HCT116 (cell line): ENCODE results near the gene CRISP2. TPM values are rescaled to one million over a fixed set of nuclear protein-coding genes. Genes with fewer than 3 reads are reported as not detected.

Experiments
- ATAC-seq: fragments of 200-7000 bp; cut with Tn5 transposase; 2 replicates; pipeline ENCODE4 v1.9.1; 2020; ENCODE audit warnings: mild to moderate bottlenecking, moderate library complexity
- BruUV-seq: library from RNA; stranded (reverse); fragments of 400-500 nt; replicated peaks from 2 replicates; lab custom pipeline; 2021; lab: Mats Ljungman, UMichigan
- CTCF ChIA-PET: fragments of 300-600 bp; sonication (Branson Sonifier 250); formaldehyde crosslinking; loops from one replicate; lab custom pipeline; 2021; ENCODE audit warnings: antibody characterized with exemption; lab: Charles Lee
- POLR2A ChIA-PET: fragments of 300-600, 350-600 bp; sonication (Branson Sonifier 250); formaldehyde crosslinking; loops from one replicate; lab custom pipeline; 2021; ENCODE audit warnings: antibody characterized with exemption; lab: Charles Lee
- RAD21 ChIA-PET, 2 experiments: fragments of 300-600 bp; sonication (Branson Sonifier 250); formaldehyde crosslinking; loops; one replicate each; lab custom pipeline; 2023; ENCODE audit warnings: low total read pairs in 2 of 2; ENCODE audit not compliant: uncharacterized antibody in 2 of 2, unreplicated experiment in 2 of 2, low non-redundant PET in 1 of 2; lab: Charles Lee
- DNase-seq: peaks from one replicate; pipeline ENCODE4 v3.0.0-alpha.2; 2010; ENCODE audit warnings: low read depth, low spot score
- H2AFZ ChIP-seq: fragments of 200-600 bp; shearing (Covaris generic), sonication (generic); 2 replicates; pipeline ENCODE4 v1.6.1; 2017; ENCODE audit warnings: low read depth, mixed run types, mixed read lengths, antibody characterized with exemption, low read length; ENCODE audit not compliant: poor library complexity, severe bottlenecking
- H3K27ac ChIP-seq: 2 replicates; pipeline ENCODE4 v1.5.1; 2012; ENCODE audit warnings: low read depth, low read length
- H3K27me3 ChIP-seq: fragments of 200-600 bp; sonication (generic); 2 replicates; pipeline ENCODE4 v1.6.1; 2016; ENCODE audit warnings: mixed run types, low read length, mixed read lengths; ENCODE audit not compliant: insufficient read depth
- H3K36me3 ChIP-seq, 2 experiments: fragments of 200-500 bp in 1 of 2; fragments of 200-600 bp in 1 of 2; sonication (Bioruptor generic) in 1 of 2; sonication (generic) in 1 of 2; 2 replicates each; pipeline versions ENCODE4 v1.5.1 to v1.6.1; 2014 to 2016; ENCODE audit warnings: low read length in 2 of 2, inconsistent platforms in 1 of 2, mixed read lengths in 1 of 2, mixed run types in 1 of 2; ENCODE audit not compliant: insufficient read depth in 2 of 2, control insufficient read depth in 1 of 2
- H3K4me1 ChIP-seq, 2 experiments: fragments of 200-600 bp in 1 of 2; sonication (generic) in 1 of 2; 2 replicates each; pipeline versions ENCODE4 v1.5.1 to v1.6.1; 2012 to 2017; ENCODE audit warnings: low read length in 2 of 2, inconsistent platforms in 1 of 2, mild to moderate bottlenecking in 1 of 2, mixed read lengths in 1 of 2, mixed run types in 1 of 2, moderate library complexity in 1 of 2; ENCODE audit not compliant: insufficient read depth in 2 of 2, control insufficient read depth in 1 of 2
- H3K4me2 ChIP-seq: fragments of 200-600 bp; sonication (generic); 2 replicates; pipeline ENCODE4 v1.6.1; 2017; ENCODE audit warnings: mixed run types, low read length, mixed read lengths
- H3K4me3 ChIP-seq, 2 experiments: fragments of 200-600 bp in 1 of 2; sonication (generic) in 1 of 2; replicated peaks in 1 of 2; 2 replicates each; pipeline ENCODE4 v1.5.1; 2011 to 2016; ENCODE audit warnings: low read length in 2 of 2, control low read depth in 1 of 2, low read depth in 1 of 2, mild to moderate bottlenecking in 1 of 2, mixed read lengths in 1 of 2, mixed run types in 1 of 2
- H3K79me2 ChIP-seq: fragments of 200-600 bp; sonication (generic); 2 replicates; pipeline ENCODE4 v1.6.1; 2017; ENCODE audit warnings: mild to moderate bottlenecking, mixed run types, low read length, moderate library complexity, mixed read lengths; ENCODE audit not compliant: insufficient read depth
- H3K9ac ChIP-seq: fragments of 200-600 bp; sonication (generic); 2 replicates; pipeline ENCODE4 v1.6.1; 2016; ENCODE audit warnings: low read length, mixed read lengths
- H3K9me2 ChIP-seq: fragments of 200-600 bp; sonication (generic), shearing (Covaris generic); 2 replicates; pipeline ENCODE4 v1.6.1; 2017; ENCODE audit warnings: mixed run types, mild to moderate bottlenecking, moderate library complexity; ENCODE audit not compliant: insufficient read depth
- H3K9me3 ChIP-seq, 2 experiments: fragments of 200-500 bp in 1 of 2; fragments of 200-600 bp in 1 of 2; sonication (Bioruptor generic) in 1 of 2; sonication (generic) in 1 of 2; 2 replicates each; pipeline ENCODE4 v1.6.1; 2014 to 2017; ENCODE audit warnings: low read length in 2 of 2, mixed read lengths in 2 of 2, inconsistent platforms in 1 of 2, low read depth in 1 of 2, mild to moderate bottlenecking in 1 of 2, mixed run types in 1 of 2, moderate library complexity in 1 of 2; ENCODE audit not compliant: control insufficient read depth in 1 of 2, insufficient read depth in 1 of 2
- H4K20me1 ChIP-seq: fragments of 200-600 bp; sonication (generic), shearing (Covaris generic); 2 replicates; pipeline ENCODE4 v1.6.1; 2017; ENCODE audit warnings: mixed run types, mild to moderate bottlenecking, moderate library complexity; ENCODE audit not compliant: insufficient read depth
- CBX3 ChIP-seq: IDR thresholded peaks from 2 replicates; pipeline ENCODE4 v1.6.1; 2012; ENCODE audit warnings: low read depth
- EGR1 ChIP-seq: IDR thresholded peaks from 2 replicates; pipeline ENCODE4 v1.6.1; 2012; ENCODE audit warnings: low read depth
- ELF1 ChIP-seq: IDR thresholded peaks from 2 replicates; pipeline ENCODE4 v1.6.1; 2012; ENCODE audit warnings: low read depth, borderline replicate concordance
- EZH2 ChIP-seq: fragments of 200-600 bp; sonication (generic); IDR thresholded peaks from 2 replicates; pipeline ENCODE4 v1.6.1; 2017; ENCODE audit warnings: antibody characterized with exemption, mixed run types
- EZH2phosphoT487 ChIP-seq: fragments of 200-600 bp; IDR thresholded peaks from 2 replicates; pipeline ENCODE4 v1.6.1; 2018; ENCODE audit warnings: antibody characterized with exemption, borderline replicate concordance
- FOSL1 ChIP-seq: IDR thresholded peaks from 2 replicates; pipeline ENCODE4 v1.6.1; 2012; ENCODE audit warnings: low read depth
- JUND ChIP-seq: IDR thresholded peaks from 2 replicates; pipeline ENCODE4 v1.6.1; 2012
- POLR2A ChIP-seq: IDR thresholded peaks from 2 replicates; pipeline ENCODE4 v1.7.0; 2011; ENCODE audit warnings: borderline replicate concordance; ENCODE audit not compliant: insufficient read depth, insufficient read length; ENCODE audit errors: extremely low read depth
- RAD21 ChIP-seq: IDR thresholded peaks from 2 replicates; pipeline ENCODE4 v1.6.1; 2012; ENCODE audit warnings: low read depth, mild to moderate bottlenecking
- SP1 ChIP-seq: IDR thresholded peaks from 2 replicates; pipeline ENCODE4 v1.6.1; 2012; ENCODE audit warnings: low read depth
- SRF ChIP-seq: IDR thresholded peaks from 2 replicates; pipeline ENCODE4 v1.6.1; 2012; ENCODE audit warnings: low read depth
- TCF7L2 ChIP-seq: IDR thresholded peaks from 2 replicates; pipeline ENCODE4 v1.7.0; 2011; ENCODE audit warnings: borderline replicate concordance, inconsistent platforms; ENCODE audit not compliant: insufficient read depth, insufficient read length; ENCODE audit errors: extremely low read depth
- YY1 ChIP-seq: IDR thresholded peaks from 2 replicates; pipeline ENCODE4 v1.6.1; 2011; ENCODE audit warnings: low read length, low read depth, moderate library complexity, mild to moderate bottlenecking; ENCODE audit not compliant: insufficient replicate concordance; ENCODE audit errors: extremely low read depth
- ZFX ChIP-seq: fragments of 450-650 bp; IDR thresholded peaks from 2 replicates; pipeline ENCODE4 v1.6.1; 2017
- intact Hi-C: fragments of 100-400 bp; cut with micrococcal nuclease; formaldehyde crosslinking; loops from 2 replicates; pipeline ENCODE4 v1.10.0; 2022
- total RNA-seq: library from RNA; stranded (reverse); gene quantifications from one replicate; pipeline ENCODE4 v1.2.1, GENCODE V29; 2021; ENCODE audit not compliant: unreplicated experiment
- TF ChIP-seq, protein P1 (sequence below): IDR thresholded peaks from 2 replicates; pipeline ENCODE4 v1.6.1; 2012
- TF ChIP-seq, protein P2 (sequence below): IDR thresholded peaks from 2 replicates; pipeline ENCODE4 v1.6.1; 2012; ENCODE audit warnings: low read depth

Gene CRISP2
- total RNA-seq, 1 experiment from 2014 or later, result not detected

DNA sequence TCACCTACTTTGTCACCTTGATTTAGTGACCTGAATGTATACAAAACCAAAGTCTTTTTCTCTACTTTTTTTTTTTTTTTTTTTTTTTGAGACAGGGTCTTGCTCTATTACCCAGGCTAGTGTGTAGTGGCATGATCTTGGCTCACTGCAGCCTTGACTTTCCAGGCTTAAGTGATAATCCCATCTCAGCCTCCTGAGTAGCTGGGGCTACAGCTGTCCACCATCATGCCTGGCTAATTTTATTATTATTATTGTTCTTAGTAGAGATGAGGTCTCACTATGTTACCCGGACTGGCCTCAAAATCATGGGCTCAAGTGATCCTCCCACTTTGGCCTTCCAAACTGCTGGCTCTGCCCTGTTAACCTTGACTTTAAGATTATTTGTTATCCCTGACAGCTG, 37.5 kb downstream of the CRISP2 start:
- H3K36me3 ChIP-seq, result no peaks in the 10 kb centered on the region
- no peaks in the 10 kb centered on the region for H3K9me2 ChIP-seq
- ATAC-seq, result no peak
- H3K9ac ChIP-seq, result no peak overlapping the region
- intact Hi-C loops, result no loop called here
- H3K4me1 ChIP-seq, result no peaks in the 10 kb centered on the region
- H3K27ac ChIP-seq, result no peak overlapping the region
- no peak overlapping the region for H3K4me2 ChIP-seq
- no TSS peak for BruUV-seq
- H2AFZ ChIP-seq, result no peak overlapping the region
- H3K4me3 ChIP-seq, result no peak overlapping the region
- no peaks in the 10 kb centered on the region for H3K27me3 ChIP-seq
- no peak for DNase-seq
- TF ChIP-seq ELF1, result no peak
- no peak for TF ChIP-seq YY1
- no peak for TF ChIP-seq EGR1
- TF ChIP-seq TCF7L2, result no peak
- TF ChIP-seq, protein P1, sequence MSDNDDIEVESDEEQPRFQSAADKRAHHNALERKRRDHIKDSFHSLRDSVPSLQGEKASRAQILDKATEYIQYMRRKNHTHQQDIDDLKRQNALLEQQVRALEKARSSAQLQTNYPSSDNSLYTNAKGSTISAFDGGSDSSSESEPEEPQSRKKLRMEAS, result no peak
- no peak for TF ChIP-seq RAD21
- no peak for TF ChIP-seq FOSL1
- no peak for TF ChIP-seq CBX3
- TF ChIP-seq, protein P2, sequence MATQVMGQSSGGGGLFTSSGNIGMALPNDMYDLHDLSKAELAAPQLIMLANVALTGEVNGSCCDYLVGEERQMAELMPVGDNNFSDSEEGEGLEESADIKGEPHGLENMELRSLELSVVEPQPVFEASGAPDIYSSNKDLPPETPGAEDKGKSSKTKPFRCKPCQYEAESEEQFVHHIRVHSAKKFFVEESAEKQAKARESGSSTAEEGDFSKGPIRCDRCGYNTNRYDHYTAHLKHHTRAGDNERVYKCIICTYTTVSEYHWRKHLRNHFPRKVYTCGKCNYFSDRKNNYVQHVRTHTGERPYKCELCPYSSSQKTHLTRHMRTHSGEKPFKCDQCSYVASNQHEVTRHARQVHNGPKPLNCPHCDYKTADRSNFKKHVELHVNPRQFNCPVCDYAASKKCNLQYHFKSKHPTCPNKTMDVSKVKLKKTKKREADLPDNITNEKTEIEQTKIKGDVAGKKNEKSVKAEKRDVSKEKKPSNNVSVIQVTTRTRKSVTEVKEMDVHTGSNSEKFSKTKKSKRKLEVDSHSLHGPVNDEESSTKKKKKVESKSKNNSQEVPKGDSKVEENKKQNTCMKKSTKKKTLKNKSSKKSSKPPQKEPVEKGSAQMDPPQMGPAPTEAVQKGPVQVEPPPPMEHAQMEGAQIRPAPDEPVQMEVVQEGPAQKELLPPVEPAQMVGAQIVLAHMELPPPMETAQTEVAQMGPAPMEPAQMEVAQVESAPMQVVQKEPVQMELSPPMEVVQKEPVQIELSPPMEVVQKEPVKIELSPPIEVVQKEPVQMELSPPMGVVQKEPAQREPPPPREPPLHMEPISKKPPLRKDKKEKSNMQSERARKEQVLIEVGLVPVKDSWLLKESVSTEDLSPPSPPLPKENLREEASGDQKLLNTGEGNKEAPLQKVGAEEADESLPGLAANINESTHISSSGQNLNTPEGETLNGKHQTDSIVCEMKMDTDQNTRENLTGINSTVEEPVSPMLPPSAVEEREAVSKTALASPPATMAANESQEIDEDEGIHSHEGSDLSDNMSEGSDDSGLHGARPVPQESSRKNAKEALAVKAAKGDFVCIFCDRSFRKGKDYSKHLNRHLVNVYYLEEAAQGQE, result no peak
- no peak for TF ChIP-seq EZH2
- no peak for TF ChIP-seq SP1
- no peak for TF ChIP-seq ZFX
- TF ChIP-seq JUND, result no peak
- no peak for TF ChIP-seq POLR2A
- no peak for TF ChIP-seq SRF
- no peak for TF ChIP-seq EZH2phosphoT487
- H3K9me3 ChIP-seq, result no peaks in the 10 kb centered on the region
- RAD21 ChIA-PET, result no interaction called here
- H4K20me1 ChIP-seq, result no peaks in the 10 kb centered on the region
- POLR2A ChIA-PET, result no interaction called here
- no peaks in the 10 kb centered on the region for H3K79me2 ChIP-seq
- CTCF ChIA-PET, result no interaction called here
